Head of caudate nucleus (tissue), 42 donors: ENCODE results near the gene GXYLT2.

Source experiments
- DNase-seq, 42 donors: peaks; one replicate each; pipeline versions ENCODE4 v3.0.0 to v3.0.0-alpha.2; 2020 to 2021; ENCODE audit warnings: mixed read lengths in 7 of 42
- intact Hi-C: fragments of 100-400 bp; cut with DNase I; formaldehyde crosslinking; loops from one replicate; pipeline ENCODE4 v1.15.0; 2022

GXYLT2 gene, protein sequence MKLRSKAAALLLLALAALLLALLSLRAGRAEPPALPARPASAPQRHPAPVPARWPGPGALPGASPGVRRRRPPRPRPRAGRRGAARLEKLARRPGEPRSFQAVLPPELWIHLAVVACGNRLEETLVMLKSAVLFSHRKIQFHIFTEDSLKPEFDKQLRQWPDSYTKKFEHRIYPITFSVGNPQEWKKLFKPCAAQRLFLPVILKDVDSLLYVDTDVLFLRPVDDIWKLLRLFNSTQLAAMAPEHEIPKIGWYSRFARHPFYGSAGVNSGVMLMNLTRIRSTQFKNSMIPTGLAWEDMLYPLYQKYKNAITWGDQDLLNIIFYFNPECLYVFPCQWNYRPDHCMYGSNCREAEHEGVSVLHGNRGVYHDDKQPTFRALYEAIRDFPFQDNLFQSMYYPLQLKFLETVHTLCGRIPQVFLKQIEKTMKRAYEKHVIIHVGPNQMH

GRCh38 chr3:72887705-72888545 is at the start of gene GXYLT2:
Gene GXYLT2, plus strand, starts transcription at chr3:72888046. Its CDS starts 188 bp downstream, at chr3:72888234.
- DNase-seq: peak; percentile 48 to 95 (median 84)
- intact Hi-C loops: loop anchor here (5.0 kb wide), 1 partner anchor 41 kb away; the partner anchor contains the start of gene SHQ1

DNA sequence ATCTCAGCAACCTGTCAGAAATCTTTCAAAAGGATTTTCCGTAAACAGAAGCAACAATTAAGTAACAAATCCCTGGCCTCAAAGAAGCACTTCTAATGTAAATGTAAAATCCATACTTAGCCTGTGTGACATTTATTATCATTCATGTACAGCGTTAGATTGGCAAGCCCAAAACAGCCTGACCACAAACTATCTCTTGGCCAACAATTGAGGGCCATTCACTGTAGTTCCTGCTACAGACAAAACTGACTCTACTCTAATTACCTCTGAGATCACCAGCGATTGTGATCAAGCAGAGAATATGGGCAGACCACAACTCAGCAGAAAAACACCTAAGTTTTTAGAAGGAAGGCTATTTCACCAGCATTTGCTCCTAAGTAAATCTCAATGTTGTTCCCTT is 48.8 kb upstream of the GXYLT2 start:
- DNase-seq: no peak
- intact Hi-C loops: no loop called here

DNA sequence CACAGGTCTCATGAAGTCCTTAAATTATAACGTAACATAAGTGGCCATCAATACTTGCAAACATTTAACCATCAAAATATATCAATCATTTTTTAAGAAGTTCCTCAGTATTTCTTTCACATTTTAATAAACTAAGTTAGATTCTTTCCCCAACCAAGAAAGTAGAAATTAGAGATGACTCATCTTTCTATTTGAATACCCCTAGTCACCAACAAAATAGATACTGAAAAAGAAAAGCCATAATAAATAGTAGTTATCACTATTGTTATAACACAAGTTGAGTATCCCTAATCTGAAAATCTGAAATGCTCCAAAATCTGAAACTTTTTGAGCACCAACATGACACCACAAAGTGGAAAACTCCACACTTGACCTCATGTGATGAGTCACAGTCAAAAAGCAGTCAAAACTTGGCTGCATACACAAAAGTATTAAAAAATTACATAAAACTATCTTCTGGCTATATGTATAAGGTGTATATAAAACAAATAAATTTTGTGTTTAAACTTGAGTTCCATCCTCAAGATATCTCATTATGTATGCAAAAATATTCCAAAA is 43.3 kb upstream of the GXYLT2 start:
- intact Hi-C loops: loop anchor here (10.0 kb wide), 1 partner anchor 240 kb away; no protein-coding TSS in a partner anchor
- DNase-seq: no peak

DNA sequence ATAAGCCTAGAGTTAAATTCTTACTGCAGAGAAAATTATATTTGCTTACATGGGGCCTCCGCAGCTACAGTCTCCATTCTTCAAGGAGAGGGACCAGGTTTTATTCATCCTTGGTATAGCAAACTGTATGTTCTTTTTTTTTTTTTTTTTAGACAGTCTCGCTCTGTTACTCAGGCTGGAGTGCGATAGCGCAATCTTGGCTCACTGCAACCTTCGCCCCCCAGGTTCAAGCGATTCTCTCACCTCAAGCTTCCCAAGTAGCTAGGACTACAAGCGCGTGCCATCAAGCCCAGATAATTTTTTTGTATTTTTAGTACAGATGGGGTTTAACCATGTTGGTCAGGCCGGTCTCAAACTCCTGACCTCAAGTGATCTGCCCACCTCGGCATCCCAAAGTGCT is 41.7 kb upstream of the GXYLT2 start:
- intact Hi-C loops: loop anchor here (5.0 to 10.0 kb wide), 2 partner anchors 41 to 239 kb away; partner anchors contain the start of gene GXYLT2
- no peak for DNase-seq

DNA sequence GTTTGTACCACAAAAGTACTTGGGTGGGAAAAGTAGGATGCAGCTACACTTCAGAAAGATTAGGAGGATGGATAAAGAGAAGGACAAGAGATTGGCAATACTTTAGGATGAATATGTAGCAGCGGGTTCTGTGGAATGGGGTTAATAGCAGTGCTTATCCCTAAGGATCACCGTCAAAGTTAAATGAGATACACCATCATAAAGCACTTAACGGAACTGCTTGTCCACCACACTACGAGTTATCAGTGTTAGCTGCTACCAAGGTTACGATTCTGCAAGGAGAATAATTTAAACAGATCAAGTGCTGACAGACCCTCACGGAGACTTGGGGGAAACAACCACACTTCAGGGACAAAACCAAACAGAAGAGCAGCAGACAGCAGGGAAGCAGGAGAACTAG is 40.6 kb upstream of the GXYLT2 start:
- DNase-seq: no peak
- intact Hi-C loops: loop anchor here (5.0 to 10.0 kb wide), 2 partner anchors 40 to 238 kb away; partner anchors contain the start of gene GXYLT2

DNA sequence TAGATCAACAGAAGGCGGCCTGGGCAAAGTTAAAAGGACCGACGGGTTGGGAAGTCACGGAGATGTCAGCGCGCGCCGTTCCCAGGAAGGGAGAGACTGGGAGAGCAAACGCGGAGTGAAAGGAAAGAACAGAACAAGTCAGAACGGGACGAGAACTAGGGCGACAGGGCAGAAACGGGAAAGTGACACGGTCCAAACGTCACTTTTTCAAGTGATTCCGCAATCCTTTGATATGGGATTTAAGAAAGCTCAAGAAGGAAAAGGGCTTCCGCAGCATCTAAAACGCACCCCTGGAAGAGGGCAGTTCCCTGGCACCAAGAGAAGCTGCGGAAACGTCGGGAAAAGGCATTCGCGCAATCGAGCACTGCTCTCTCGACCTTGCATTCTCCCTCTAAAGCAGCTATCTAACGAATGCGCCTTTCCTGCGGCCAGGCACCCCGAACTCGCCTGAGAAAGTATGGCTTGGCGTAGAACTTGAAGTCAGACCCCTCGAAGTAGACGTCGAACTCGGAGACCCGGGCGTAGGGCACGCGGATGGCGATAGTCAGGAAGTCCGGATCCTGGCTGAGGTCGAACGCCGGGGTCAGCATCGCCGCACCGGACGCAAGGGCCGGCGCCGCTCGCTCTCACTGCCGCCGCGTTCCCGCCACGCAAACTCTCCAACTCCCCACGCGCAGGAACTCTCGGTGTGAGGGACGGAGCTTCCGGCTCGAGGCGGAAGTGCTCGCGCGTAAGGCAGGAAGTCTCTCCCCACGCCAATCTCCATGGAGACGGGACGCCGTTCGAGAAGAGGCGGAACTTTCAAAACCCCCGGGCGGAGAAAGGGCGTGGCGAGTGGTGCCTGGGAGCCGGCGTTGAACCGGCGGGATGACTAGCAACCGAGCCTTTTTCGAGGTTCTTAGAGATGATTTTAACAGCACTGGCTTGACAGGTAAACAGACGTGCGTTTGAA is 39.8 kb upstream of the GXYLT2 start, which contains the start of gene SHQ1:
TSS of gene SHQ1 (minus strand) at position 695 of the 952 bp plus-strand sequence. CDS start at position 590, 105 bp downstream.
- intact Hi-C loops: loop anchor here (5.0 to 10.0 kb wide), 2 partner anchors 39 to 237 kb away; partner anchors contain the start of gene GXYLT2
- peak; percentile 90 to 98 (median 95) for DNase-seq

GRCh38 chr3:72848703-72849081 is 39.2 kb upstream of the GXYLT2 start:
- no peak for DNase-seq
- intact Hi-C loops: loop anchor here (5.0 to 10.0 kb wide), 2 partner anchors 39 to 236 kb away; partner anchors contain the start of gene GXYLT2

- intact Hi-C loops: no loop called here
- DNase-seq: no peak
These were observed 32.8 kb upstream of the GXYLT2 start for GRCh38 chr3:72855001-72855400.

- no peak for DNase-seq
- intact Hi-C loops: no loop called here
These were observed 27.8 kb upstream of the GXYLT2 start for GRCh38 chr3:72860053-72860452.

DNA sequence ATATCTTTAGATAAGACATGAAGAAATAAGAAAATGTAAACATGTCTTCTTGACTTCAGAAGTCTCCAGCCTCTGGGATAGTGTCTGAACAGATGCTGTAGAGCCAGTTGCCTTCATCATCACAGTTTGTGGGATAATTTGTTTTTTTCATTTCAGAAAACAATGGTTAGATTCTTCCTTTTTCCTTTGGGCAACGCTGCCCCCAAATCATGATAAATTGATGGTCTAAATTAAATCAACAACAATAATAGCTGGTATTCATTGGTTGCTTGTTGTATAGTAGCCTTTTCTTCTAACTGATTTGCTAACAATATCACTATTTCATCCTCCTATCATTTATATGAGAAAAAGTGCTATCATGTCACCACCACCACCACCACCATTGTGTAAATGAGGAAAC is 27.0 kb upstream of the GXYLT2 start:
- no peak for DNase-seq
- intact Hi-C loops: no loop called here

DNA sequence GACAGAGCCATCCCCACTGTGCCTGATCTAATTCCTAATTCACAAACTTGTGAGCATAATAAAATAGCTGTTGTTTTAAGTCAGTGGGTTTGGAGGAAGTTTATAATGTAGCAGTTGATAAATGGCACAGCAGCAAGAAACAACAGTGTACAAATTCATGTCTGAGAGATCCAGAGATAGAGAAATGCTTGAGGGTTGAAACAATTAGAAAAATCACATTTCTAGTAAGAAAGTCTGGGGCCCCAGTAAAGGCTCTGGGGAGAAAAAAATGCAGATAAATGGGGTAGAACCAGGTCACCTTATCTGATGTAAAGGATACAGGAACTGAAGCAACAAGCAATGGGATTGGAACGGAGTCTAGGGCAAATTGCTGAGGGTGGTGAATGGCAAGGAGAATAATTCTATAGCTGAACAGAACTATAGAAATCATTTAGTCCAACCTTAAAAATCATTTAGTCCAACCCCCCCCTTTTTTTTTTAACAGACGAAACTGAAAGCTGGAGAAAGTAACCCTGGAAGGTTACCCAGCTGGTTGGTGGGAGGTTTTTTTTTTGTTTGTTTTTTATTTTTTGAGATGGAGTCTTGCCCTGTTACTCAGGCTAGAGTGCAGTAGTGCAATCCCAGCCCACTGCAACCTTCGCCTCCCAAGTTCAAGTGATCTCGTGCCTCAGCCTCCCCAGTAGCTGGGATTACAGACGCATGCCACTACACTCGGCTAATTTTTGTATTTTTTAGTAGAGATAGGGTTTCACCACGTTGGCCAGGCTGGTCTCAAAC is 25.3 kb upstream of the GXYLT2 start:
- intact Hi-C loops: no loop called here
- DNase-seq: no peak

- intact Hi-C loops: no loop called here
These were observed 15.7 kb upstream of the GXYLT2 start for GRCh38 chr3:72872183-72872582.

DNA sequence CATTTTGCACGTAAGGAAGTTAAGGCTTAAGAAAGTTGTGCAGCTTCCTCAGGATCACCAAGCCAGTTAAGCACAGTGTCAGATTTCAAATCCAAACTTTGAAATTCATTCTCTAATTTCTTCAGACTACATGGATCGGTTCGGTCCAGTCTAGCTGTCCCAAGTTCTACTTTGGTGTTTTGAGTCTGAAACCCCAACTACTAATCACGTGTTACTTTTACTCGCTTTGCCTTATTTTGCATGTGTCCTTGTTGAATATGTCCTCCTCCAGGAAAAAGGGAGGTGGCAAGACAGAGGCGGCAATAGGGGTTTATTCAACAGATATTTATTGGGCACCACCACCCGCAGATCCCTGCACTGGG is 522 bp upstream of the GXYLT2 start:
- intact Hi-C loops: loop anchor here (5.0 kb wide), 1 partner anchor 40 kb away; the partner anchor contains the start of gene SHQ1
- DNase-seq: peak in 2 of 42 donors; percentile 12 to 39

More at GRCh38 chr3:72872183-72872582, 15.7 kb upstream of the GXYLT2 start:
- DNase-seq: no peak

- DNase-seq: peak in 11 of 42 donors; percentile 10 to 55 (median 37)
- intact Hi-C loops: loop anchor here (5.0 kb wide), 1 partner anchor 41 kb away; the partner anchor contains the start of gene SHQ1
These were observed 882 bp downstream of the GXYLT2 start for GRCh38 chr3:72888546-72889309.

DNA sequence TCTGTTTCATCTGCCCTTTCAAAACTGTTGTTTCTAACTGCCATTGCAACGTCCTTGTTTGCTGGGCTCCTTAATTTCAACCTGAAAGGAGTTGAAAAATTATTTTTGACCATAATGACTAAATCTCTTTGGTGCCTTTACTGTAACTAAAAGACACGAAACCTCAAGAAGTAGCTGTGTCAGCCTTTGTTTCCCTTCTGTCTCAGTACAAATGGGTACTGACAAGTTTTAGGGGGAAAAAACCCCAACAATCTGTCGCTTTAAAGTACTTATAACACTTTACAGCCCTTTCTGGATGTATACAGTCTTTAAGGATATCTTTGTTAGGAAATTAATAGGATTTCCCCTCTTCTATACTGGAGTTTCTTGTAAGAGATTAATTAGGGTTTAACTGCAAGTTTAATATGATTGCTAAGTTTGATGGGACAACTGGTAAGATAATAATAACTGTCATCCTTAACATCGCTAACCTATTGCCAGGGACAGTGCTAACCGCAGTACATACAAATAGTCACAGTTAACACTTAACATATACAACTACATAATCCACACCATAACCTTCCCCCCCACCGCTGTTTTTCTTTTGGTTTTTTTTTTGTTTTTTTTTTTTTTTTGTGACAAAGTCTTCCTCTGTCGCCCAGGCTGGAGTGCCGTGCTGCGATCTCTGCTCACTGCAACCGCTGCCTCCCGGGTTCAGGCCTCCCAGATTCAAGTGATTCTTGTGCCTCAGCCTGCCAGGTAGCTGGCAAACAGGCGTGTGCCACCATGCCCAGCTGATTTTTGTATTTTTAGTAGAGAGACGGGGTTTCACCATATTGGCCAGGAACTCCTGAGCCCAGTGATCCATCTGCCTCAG is 1.7 kb downstream of the GXYLT2 start:
- intact Hi-C loops: loop anchor here (5.0 kb wide), 1 partner anchor 42 kb away; the partner anchor contains the start of gene SHQ1
- DNase-seq: peak in 13 of 42 donors; percentile 7 to 59 (median 33)
